ENCODE data around the gene SLC16A8. TPM values are rescaled to one million over a fixed set of nuclear protein-coding genes. Genes with fewer than 3 reads are reported as not detected.
A peak's percentile ranks its signal among the peaks of the same experiment; 100 is the strongest.

SLC16A8 gene
- polyA plus RNA-seq, 3 donors, result not detected

DNA sequence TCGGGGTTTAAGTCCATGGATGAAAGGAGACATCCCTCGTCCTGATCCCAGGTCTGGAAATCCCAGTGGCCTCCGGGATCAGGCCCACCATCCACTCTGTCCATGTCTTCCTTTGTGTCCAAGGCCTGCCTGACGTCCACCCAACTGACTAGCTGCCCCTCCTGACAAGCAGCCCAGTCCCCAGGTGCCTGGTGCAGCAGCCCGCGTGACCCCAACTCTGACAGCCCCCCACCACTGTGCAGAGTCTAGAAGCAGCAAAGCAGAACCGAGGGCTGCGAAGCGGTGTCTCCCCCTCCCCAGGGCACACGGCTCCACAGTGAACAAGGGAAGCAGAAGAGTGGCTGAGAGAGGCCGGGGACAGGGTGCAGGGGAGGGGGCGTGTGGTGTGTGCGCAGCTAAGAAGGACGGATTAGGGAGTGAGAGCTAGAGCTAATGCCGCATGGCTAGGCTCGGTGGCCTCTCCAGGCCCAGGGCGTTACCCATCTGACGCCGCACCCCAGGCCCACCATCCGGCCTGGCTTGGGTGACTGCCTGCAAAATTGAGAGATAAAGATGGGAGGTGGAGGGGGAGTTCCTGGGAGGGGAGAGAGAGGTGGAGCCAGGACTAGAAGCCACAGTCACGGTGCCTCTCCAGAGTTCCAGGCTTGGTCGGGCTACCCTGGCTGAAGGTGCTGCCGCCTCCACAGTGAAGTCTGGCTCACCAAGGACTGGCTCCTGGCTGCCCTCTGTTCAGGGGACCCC, 43.1 kb upstream of the SLC16A8 start:
- TF ChIP-seq, protein P1, sequence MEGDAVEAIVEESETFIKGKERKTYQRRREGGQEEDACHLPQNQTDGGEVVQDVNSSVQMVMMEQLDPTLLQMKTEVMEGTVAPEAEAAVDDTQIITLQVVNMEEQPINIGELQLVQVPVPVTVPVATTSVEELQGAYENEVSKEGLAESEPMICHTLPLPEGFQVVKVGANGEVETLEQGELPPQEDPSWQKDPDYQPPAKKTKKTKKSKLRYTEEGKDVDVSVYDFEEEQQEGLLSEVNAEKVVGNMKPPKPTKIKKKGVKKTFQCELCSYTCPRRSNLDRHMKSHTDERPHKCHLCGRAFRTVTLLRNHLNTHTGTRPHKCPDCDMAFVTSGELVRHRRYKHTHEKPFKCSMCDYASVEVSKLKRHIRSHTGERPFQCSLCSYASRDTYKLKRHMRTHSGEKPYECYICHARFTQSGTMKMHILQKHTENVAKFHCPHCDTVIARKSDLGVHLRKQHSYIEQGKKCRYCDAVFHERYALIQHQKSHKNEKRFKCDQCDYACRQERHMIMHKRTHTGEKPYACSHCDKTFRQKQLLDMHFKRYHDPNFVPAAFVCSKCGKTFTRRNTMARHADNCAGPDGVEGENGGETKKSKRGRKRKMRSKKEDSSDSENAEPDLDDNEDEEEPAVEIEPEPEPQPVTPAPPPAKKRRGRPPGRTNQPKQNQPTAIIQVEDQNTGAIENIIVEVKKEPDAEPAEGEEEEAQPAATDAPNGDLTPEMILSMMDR (IDR thresholded peaks at IDR 0.05), result no peak
- DNase-seq, result no peak
- H3K4me1 Mint-ChIP-seq, result no peaks in the 10 kb centered on the region
- peaks cover 3 to 11% of the 10 kb centered on the region in 2 donors for H3K36me3 Mint-ChIP-seq
- Histone ChIP-seq H3K27me3 (ENCODE audit: control insufficient read depth in 2 of 2, insufficient read depth in 2 of 2, low read length in 2 of 2) (no peaks in the 10 kb centered on the region), H3K79me2 (ENCODE audit: insufficient read depth, low read length) (no peaks in the 10 kb centered on the region), H3K9me3 (replicated peaks in 1 of 2; ENCODE audit: control insufficient read depth in 1 of 2, insufficient read depth in 1 of 2, low read length in 2 of 2) (no peaks in the 10 kb centered on the region), H3K4me1 (ENCODE audit: control insufficient read depth in 1 of 2, insufficient read depth in 2 of 2, low read length in 2 of 2) (no peaks in the 10 kb centered on the region), H2AFZ (ENCODE audit: insufficient read depth, low read depth, low read length, poor library complexity, severe bottlenecking) (no peak overlapping the region), H4K20me1 (ENCODE audit: insufficient read depth, low read length) (no peaks in the 10 kb centered on the region), H3K9ac (ENCODE audit: insufficient read depth, low read length, poor library complexity, severe bottlenecking) (no peak overlapping the region), H3K27ac (ENCODE audit: low read depth in 1 of 2, low read length in 2 of 2) (no peak overlapping the region), H3K4me2 (replicated peaks; ENCODE audit: extremely low read depth, low read length, poor library complexity, severe bottlenecking) (no peak overlapping the region), H3K36me3 (replicated peaks in 1 of 2; ENCODE audit: control insufficient read depth in 1 of 2, insufficient read depth in 2 of 2, low read length in 2 of 2) (no peaks in the 10 kb centered on the region), H3K4me3 (replicated peaks in 1 of 3; ENCODE audit: low read depth in 2 of 3, low read length in 3 of 3) (no peak overlapping the region)
- H3K27ac Mint-ChIP-seq, result peak overlapping the region in 2 of 7 donors; percentile 44 to 58
- no peak overlapping the region for H3K4me3 Mint-ChIP-seq
- WGBS (ENCODE audit: insufficient coverage), result 95% methylated on average over 21 of the region's 23 CpGs
- peaks cover 0 to 4% (median 0%) of the 10 kb centered on the region in 3 donors for H3K27me3 Mint-ChIP-seq (ENCODE audit: low read depth in 3 of 3)
- H3K9me3 Mint-ChIP-seq, result peaks cover 0 to 3% (median 0%) of the 10 kb centered on the region in 7 donors
- intact Hi-C loops (cut with micrococcal nuclease), result no loop called here

DNA sequence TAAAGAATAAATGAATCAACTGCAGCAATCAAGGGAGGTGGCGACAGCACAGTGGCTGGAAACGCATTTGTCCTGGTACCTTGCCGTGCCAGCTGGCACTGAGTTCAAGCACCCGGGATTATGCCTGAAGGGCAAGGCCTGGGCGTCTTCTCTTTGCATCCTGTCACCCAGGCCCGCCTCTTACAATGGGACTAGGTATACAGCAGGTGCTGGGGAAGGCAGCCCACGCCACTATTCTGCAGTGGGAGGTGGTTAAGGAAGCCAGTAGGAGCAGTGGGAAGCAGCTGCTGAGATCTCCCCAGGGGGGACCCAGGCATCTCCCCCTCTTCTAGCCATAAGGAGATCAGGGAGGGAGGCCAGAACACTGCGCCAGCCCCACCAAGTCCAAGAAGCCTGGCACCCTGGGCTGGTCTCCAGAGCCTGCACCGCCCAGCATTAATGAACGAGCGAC, 41.8 kb upstream of the SLC16A8 start:
- Mint-ChIP-seq H3K27ac (no peak overlapping the region), H3K36me3 (peaks cover 3 to 7% of the 10 kb centered on the region in 2 donors), H3K4me3 (no peak overlapping the region), H3K27me3 (ENCODE audit: low read depth in 3 of 3) (peaks cover 0 to 4% (median 0%) of the 10 kb centered on the region in 3 donors), H3K4me1 (no peaks in the 10 kb centered on the region), H3K9me3 (peaks cover 0 to 3% (median 0%) of the 10 kb centered on the region in 7 donors)
- WGBS (ENCODE audit: insufficient coverage), result 100% methylated on average over 6 of the region's 11 CpGs
- H2AFZ ChIP-seq (ENCODE audit: insufficient read depth, low read depth, low read length, poor library complexity, severe bottlenecking), result no peak overlapping the region
- intact Hi-C loops (cut with micrococcal nuclease), result no loop called here
- H3K9ac ChIP-seq (ENCODE audit: insufficient read depth, low read length, poor library complexity, severe bottlenecking), result no peak overlapping the region
- no peak overlapping the region for H3K4me2 ChIP-seq (replicated peaks; ENCODE audit: extremely low read depth, low read length, poor library complexity, severe bottlenecking)
- no peaks in the 10 kb centered on the region for H3K4me1 ChIP-seq (ENCODE audit: control insufficient read depth in 1 of 2, insufficient read depth in 2 of 2, low read length in 2 of 2)
- no peak overlapping the region for H3K4me3 ChIP-seq (replicated peaks in 1 of 3; ENCODE audit: low read depth in 2 of 3, low read length in 3 of 3)
- no peak for DNase-seq
- no peak overlapping the region for H3K27ac ChIP-seq (ENCODE audit: low read depth in 1 of 2, low read length in 2 of 2)
- H3K36me3 ChIP-seq (replicated peaks in 1 of 2; ENCODE audit: control insufficient read depth in 1 of 2, insufficient read depth in 2 of 2, low read length in 2 of 2), result no peaks in the 10 kb centered on the region
- H3K79me2 ChIP-seq (ENCODE audit: insufficient read depth, low read length), result no peaks in the 10 kb centered on the region
- no peaks in the 10 kb centered on the region for H3K27me3 ChIP-seq (ENCODE audit: control insufficient read depth in 2 of 2, insufficient read depth in 2 of 2, low read length in 2 of 2)
- H4K20me1 ChIP-seq (ENCODE audit: insufficient read depth, low read length), result no peaks in the 10 kb centered on the region
- H3K9me3 ChIP-seq (replicated peaks in 1 of 2; ENCODE audit: control insufficient read depth in 1 of 2, insufficient read depth in 1 of 2, low read length in 2 of 2), result no peaks in the 10 kb centered on the region
- TF ChIP-seq, protein P1 (IDR thresholded peaks at IDR 0.05), result no peak
